Calu3 (cell line): ENCODE data around the gene SEZ6L. TPM values are rescaled to one million over a fixed set of nuclear protein-coding genes. Genes with fewer than 3 reads are reported as not detected.

Experiments used
- BruUV-seq: library from RNA; stranded (reverse); fragments of 400-500 nt; replicated peaks from 2 replicates; lab custom pipeline; 2021; lab: Mats Ljungman, UMichigan
- CTCF ChIA-PET: fragments of 300-600 bp; sonication (Branson Sonifier 250); formaldehyde crosslinking; loops from one replicate; lab custom pipeline; 2022; ENCODE audit warnings: antibody characterized with exemption; lab: Charles Lee
- DNase-seq: peaks from one replicate; pipeline ENCODE4 v3.0.0; 2022
- H3K27ac Mint-ChIP-seq: one replicate; pipeline ENCODE4 v1.8.0; 2022; ENCODE audit warnings: mixed read lengths; ENCODE audit not compliant: unreplicated experiment
- H3K27me3 Mint-ChIP-seq: one replicate; pipeline ENCODE4 v1.8.0; 2022; ENCODE audit warnings: mixed read lengths; ENCODE audit not compliant: unreplicated experiment
- H3K36me3 Mint-ChIP-seq: one replicate; pipeline ENCODE4 v1.8.0; 2022; ENCODE audit warnings: mild to moderate bottlenecking, moderate library complexity, mixed read lengths; ENCODE audit not compliant: insufficient read depth, unreplicated experiment
- H3K4me1 Mint-ChIP-seq: one replicate; pipeline ENCODE4 v1.8.0; 2022; ENCODE audit warnings: mild to moderate bottlenecking, low read depth, mixed read lengths; ENCODE audit not compliant: unreplicated experiment
- H3K4me3 Mint-ChIP-seq: one replicate; pipeline ENCODE4 v1.8.0; 2022; ENCODE audit warnings: mild to moderate bottlenecking, low read depth, moderate library complexity, mixed read lengths; ENCODE audit not compliant: unreplicated experiment
- H3K9me3 Mint-ChIP-seq: one replicate; pipeline ENCODE4 v1.8.0; 2022; ENCODE audit warnings: low read depth, mixed read lengths; ENCODE audit not compliant: unreplicated experiment
- CTCF ChIP-seq: fragments of 200-600 bp; IDR thresholded peaks from one replicate; pipeline ENCODE4 v1.8.0; 2022; ENCODE audit warnings: antibody characterized with exemption; ENCODE audit not compliant: unreplicated experiment
- intact Hi-C: fragments of 100-400 bp; cut with micrococcal nuclease; formaldehyde crosslinking; loops from one replicate; pipeline ENCODE4 v1.10.0; 2022; ENCODE audit not compliant: unreplicated experiment
- total RNA-seq: library from RNA; stranded (reverse); gene quantifications from 2 replicates; pipeline ENCODE4 v1.2.3, GENCODE V29; 2022

SEZ6L gene
- total RNA-seq, 1 experiment from 2014 or later: not detected

- H3K27me3 Mint-ChIP-seq: peaks cover 68% of the 10 kb centered on the region
- H3K4me1 Mint-ChIP-seq: no peaks in the 10 kb centered on the region
- intact Hi-C loops: no loop called here
- no peaks in the 10 kb centered on the region for H3K9me3 Mint-ChIP-seq
- no peak for TF ChIP-seq CTCF
- BruUV-seq: no TSS peak
- no peak overlapping the region for H3K4me3 Mint-ChIP-seq
- CTCF ChIA-PET: interaction anchor here (1.2 kb wide), 1 partner anchor 14 kb away, joined by 3 read pairs; no protein-coding TSS in a partner anchor
- no peak overlapping the region for H3K27ac Mint-ChIP-seq
- peak; percentile 17 for DNase-seq
- H3K36me3 Mint-ChIP-seq: no peaks in the 10 kb centered on the region
These were observed 247.5 kb downstream of the SEZ6L start for GRCh38 chr22:26416670-26417276.

GRCh38 chr22:26417406-26417805, 248.1 kb downstream of the SEZ6L start:
- no TSS peak for BruUV-seq
- H3K4me3 Mint-ChIP-seq: no peak overlapping the region
- no peak for DNase-seq
- H3K27ac Mint-ChIP-seq: no peak overlapping the region
- CTCF ChIA-PET: interaction anchor here (0.6 kb wide), 1 partner anchor 625 kb away, joined by 3 read pairs; no protein-coding TSS in a partner anchor
- H3K27me3 Mint-ChIP-seq: peaks cover 74% of the 10 kb centered on the region
- H3K4me1 Mint-ChIP-seq: no peaks in the 10 kb centered on the region
- TF ChIP-seq CTCF: no peak
- intact Hi-C loops: no loop called here
- no peaks in the 10 kb centered on the region for H3K36me3 Mint-ChIP-seq
- no peaks in the 10 kb centered on the region for H3K9me3 Mint-ChIP-seq

GRCh38 chr22:26418620-26419019, 249.4 kb downstream of the SEZ6L start:
- Mint-ChIP-seq H3K4me1 (no peaks in the 10 kb centered on the region), H3K36me3 (no peaks in the 10 kb centered on the region), H3K27me3 (peaks cover 77% of the 10 kb centered on the region), H3K9me3 (no peaks in the 10 kb centered on the region), H3K4me3 (no peak overlapping the region), H3K27ac (no peak overlapping the region)
- BruUV-seq: no TSS peak
- CTCF ChIA-PET: no interaction called here
- TF ChIP-seq CTCF: no peak
- DNase-seq: no peak
- intact Hi-C loops: no loop called here

GRCh38 chr22:26426924-26427323, 257.7 kb downstream of the SEZ6L start:
- Mint-ChIP-seq H3K4me1 (no peaks in the 10 kb centered on the region), H3K27ac (no peak overlapping the region), H3K4me3 (no peak overlapping the region), H3K36me3 (peaks cover 17% of the 10 kb centered on the region), H3K27me3 (peaks cover 82% of the 10 kb centered on the region), H3K9me3 (no peaks in the 10 kb centered on the region)
- intact Hi-C loops: no loop called here
- CTCF ChIA-PET: no interaction called here
- no peak for TF ChIP-seq CTCF
- BruUV-seq: no TSS peak
- no peak for DNase-seq
